NCI-H2171 (cell line): ENCODE results near the gene HS6ST2.

Experiments
- DNase-seq: peaks from one replicate; lab custom pipeline; 2025; lab: John Stamatoyannopoulos, UW

HS6ST2 gene

DNA sequence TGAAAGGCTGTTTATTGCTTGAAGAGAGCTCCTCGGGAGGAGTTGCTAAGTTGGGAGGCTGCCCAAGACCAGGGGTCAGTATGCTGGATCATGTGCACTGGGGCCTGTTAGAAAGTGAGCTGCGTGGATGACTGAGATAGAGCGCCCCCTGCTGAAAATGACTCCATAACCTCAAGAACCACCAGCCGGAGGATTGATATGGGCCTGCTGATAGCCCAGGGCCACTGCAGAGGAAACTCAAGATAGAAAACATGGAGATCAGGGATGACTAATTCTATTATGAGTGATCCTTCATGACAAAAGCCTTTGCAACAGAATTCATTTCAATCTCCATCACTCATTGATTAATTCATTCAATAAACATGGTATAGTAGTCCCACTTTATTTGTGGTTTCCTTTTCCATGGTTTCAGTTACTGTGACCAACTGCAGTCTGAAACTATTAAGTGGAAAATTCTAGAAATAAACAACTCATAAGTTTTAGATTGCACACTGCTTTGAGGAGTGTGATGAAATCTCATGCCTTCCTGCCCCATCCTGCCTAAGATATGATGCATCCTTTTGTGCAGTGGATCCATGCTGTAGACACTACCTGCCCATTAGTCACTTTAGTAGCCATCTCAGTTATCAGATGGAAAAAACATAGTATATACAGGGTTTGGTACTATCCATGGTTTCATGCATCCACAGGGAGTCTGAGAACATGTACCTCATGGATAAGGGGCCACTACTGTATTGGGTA lies 342.9 kb downstream of the HS6ST2 start:
- DNase-seq: no peak

DNA sequence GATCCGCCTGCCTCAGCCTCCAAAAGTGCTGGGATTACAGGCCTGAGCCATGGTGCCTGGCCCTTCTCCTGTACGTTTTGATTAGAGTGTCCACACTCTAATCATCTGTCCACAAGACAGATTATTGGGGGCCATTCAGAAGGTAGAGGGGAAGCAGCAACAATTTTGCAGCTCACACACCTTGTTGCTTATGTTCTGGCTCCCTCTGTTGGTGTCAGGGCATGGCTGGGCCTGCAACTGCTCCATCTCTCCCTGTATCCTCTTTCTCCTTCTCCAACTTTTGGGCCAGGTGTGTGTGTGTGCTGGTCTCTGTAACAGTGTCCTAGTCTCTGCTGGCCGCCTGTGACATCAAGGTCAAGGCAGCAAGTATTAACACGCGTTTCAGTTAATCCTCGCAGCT lies 344.1 kb downstream of the HS6ST2 start:
- DNase-seq: no peak

DNA sequence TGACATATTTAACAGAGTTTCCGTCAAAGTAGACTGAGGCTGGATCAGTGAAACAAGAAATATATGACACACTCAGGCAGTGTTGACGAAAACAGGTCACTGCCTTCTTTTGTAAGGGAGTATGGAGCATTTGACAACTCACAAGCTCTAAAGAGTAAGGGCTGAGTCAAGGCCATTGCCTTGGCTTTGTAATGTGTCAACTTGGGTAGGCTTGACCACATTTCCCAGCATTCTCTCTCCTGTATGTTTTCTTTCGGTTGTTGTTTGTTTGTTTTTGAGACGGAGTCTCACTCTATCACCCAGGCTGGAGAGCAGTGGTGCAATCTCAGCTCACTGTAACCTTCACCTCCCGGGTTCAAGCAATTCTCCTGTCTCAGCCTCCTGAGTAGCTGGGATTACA lies 344.6 kb downstream of the HS6ST2 start:
- no peak for DNase-seq

DNA sequence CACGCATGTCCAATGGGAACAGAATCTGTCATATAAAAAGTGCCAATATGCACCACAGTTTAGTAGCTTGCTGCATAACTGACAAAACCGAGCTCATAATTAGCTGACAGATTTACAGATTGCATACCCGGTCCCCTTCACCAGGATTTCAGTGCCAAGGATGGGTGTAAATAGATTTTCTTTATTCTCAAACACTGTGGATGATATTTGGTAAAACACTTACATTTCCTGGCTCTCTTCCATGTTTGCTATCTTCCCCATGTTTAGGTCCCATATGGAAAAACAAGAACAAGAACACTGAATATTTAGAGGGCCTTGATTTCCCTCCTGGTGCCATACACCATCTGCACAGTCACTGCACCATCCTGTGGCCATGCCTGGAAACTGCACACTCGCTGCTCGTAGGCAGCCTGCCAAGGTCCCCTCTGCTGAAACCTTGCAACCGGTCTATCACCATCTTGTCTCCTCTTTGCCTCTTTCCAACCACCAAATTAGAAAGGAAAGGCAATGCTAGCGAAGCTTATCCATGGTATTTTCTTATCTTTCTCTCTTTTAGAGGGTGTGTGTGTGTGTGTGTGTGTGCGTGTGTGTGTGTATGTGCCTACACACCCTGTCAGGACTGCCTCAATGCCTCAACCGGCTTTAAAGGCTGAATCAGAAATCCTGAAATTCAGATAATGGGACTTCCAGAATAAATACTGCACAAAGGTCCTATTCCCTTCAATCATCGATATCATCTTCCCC lies 345.4 kb downstream of the HS6ST2 start:
- peak; percentile 3 for DNase-seq

DNA sequence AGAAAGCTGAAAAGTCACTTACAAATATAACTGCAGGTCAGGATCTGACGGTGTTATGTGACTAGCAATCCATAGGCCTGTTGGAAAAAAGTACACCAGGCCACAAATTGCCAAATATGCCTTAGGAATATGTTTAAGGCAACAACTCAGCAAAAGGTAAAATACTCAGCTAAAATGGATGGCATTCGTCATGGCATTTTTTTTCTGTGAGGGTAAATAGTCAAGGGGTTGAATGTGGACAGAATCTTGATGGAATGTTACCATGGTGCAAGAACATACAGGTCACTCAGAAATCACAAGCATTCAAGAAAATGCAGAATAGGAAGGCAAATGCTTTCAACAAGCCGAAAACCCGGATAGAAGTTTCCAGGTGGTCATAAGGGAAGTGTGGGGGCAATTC lies 347.9 kb downstream of the HS6ST2 start:
- DNase-seq: no peak

DNA sequence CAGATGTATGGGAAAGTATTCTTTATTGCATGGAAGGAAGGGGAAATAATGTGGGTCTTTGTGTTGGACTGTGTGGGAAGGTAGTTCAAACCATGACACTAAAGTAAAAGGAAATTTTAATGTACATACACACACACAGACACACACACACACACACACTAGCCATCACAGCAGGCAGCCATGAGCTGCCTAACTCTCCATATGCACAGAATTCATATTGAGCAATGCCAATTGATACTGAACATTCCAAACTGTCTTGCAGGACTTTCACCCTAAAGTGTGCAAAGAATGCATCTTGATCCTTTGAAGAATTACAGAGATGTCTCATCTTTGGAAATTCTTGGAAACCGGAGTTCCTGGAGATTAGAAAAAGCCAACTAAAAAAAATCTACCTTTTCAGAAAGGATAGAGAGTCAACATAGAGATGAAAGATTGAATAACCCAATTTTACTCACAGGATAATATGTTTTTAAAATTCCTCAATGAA lies 349.0 kb downstream of the HS6ST2 start:
- DNase-seq: no peak

DNA sequence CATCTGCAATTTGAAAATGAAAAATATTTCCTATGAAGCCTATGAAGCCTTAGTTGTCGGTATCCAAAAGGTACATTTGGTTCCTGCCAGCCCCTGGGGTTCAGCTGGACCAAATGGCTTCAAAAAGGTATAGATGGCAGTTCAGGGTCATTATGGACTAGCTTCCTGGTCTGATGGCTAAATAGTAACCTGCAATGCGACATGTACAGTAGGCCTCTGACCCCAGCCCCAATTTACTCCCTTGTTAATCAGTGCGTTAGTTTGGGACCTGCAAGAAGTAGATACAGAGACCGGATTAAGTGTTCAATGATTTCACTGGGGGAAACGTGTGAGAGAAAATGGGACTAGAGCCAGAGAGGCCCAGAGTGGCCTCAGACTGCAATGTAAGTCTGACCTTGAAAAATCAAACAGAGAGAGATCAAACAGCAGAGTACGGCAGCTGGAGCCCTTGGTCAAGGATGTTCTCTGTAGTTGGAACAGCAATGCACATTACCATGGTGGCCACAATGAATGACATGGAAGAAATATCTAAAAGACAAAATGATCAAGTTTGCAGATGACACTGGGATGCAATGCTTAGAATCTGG lies 354.6 kb downstream of the HS6ST2 start:
- no peak for DNase-seq

DNA sequence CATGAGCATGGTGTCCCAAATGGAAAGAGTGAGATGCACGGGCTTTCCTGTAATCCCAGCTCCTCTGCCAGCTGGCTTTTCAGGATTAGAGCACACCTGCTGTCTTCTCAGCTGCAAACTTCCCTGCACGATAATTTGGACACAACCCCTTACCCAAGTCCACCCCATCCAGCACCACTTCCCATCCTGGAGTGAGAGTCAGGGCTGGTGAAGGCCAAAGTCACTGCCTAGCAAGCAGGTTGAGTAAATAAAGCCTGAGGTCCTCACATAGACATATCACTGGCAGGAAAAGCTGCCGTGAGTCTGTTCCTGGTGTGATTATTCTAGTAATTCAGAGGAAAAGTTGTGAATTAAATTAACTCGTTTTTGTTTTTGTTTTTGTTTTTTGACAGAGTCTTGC lies 355.7 kb downstream of the HS6ST2 start:
- no peak for DNase-seq

DNA sequence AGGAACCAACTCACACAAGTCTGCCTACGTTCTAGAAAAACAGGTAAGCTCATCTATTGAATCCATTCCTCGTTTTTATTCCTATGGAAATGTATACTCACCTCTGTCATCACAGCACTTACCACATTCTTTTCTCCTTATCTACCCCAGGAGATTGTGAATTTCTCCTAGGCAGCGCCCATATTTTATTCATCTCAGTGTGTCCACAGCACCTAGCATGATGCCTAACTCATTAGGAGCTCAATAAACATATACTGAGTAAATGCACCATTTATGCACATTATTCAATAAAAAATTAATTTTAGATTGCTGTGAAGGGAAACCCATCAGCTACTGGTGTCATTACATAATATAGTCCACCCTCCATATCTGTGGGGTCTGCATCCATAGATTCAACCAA lies 363.4 kb downstream of the HS6ST2 start:
- no peak for DNase-seq

DNA sequence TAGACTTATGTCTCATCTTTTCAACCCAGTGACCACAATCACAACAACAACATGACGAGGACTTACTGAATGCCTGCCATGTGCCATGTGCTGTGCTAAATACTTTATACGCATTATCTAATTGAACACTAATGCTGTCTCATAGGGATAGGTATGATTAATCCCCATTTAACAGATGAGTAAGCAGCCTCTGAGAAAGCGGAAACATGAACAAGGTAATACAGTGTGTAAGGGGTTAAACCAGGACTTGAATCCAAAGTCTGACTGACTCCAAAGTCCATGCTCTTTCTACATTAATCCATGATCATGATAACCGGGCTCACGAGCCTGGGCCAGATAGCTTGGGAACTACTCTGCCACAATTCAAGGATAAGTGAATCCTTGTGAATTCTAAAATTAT lies 364.3 kb downstream of the HS6ST2 start:
- DNase-seq: no peak

DNA sequence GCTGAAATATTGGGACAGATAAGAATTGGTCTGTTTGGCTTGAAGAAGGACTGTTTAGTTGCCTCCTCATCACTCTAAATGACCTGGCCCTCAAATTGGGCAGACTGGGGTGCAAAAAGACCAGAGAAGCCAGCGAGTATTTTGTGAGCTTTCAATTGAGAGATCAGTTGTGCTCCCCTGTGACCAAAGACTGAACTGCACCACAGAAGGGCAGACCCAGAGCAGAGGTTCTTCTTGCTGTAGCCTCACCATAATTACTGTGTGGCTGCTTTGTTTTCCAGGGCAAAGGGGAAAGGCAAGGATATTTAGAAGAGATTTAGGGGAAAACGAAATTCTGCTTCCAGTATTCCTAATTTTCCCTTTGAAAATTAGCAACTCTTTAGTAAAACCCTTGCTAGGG lies 365.5 kb downstream of the HS6ST2 start:
- DNase-seq: no peak

DNA sequence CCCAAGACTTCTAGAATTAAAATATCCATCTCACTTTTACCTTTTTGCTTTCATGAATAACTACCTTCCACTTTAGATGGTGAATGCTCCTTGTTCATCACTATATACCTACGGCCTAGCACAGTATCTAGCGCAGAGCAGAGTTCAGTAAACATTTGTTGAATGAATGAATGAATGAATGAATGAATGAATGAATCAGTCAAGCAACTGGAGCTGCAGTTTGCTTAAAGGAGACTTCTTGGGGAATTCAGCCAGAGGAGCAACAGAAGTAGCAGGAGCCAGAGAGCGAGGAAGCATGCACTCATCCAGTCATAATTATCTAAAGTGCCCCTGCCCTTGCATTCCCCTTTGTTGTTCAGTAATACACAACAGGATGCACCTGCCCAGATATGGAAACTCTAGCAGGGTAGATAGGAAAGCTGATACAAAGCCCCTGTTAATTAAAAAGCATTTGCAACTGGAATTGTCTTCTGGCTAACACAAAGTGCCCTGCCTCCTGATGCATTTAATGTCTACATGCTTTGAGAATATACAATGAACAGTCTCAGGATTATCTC lies 366.6 kb downstream of the HS6ST2 start:
- DNase-seq: peak; percentile 4

DNA sequence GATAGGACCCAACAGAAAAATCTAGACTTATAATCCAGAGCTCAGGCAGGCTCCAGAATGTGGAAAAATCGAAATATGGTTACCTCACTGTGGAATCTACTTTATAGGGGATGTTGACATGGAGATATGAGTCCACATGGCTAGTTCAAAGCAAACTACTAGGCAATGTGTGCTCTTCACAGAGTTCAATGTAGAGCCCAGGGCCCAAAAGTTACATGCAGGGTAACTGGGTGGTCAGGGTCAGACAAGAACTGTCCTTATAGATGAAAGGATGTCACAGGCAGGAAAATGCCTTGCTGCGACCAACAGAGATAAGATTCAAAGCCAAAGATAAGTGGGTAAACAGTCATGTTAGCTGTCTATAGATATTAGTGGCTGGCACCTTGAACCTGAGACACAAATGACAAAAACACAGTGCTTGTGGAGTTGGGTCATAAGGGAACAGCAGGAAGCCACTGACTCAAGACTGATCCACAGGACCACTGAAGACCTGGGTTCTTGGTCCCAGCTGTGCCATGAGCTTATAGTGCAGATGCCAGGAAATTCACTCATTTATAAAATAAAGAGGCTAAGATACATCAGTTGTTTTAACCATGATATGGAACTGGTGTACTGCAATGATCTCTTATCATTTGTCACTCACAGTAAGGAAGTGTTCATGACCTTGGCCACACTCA lies 367.9 kb downstream of the HS6ST2 start:
- no peak for DNase-seq

DNA sequence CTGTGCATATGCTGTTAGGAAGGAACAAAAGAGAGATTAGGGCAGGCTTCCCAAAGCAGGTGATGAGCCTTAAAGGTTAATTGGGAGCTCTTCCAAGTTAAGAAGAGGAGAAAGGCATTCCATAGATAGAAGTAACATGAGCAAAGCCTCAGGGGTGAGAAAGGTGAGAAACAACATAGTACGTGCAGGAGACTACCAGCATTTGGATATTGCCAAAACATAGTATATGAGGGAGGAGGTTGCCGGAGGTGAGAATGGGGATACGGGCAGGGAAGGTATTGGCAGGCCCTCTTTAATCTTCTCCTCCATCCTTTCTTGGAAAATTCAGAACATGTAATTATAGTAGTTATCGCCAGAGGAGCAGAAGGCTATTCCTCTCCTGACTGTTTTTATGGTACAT lies 373.5 kb downstream of the HS6ST2 start:
- no peak for DNase-seq

DNA sequence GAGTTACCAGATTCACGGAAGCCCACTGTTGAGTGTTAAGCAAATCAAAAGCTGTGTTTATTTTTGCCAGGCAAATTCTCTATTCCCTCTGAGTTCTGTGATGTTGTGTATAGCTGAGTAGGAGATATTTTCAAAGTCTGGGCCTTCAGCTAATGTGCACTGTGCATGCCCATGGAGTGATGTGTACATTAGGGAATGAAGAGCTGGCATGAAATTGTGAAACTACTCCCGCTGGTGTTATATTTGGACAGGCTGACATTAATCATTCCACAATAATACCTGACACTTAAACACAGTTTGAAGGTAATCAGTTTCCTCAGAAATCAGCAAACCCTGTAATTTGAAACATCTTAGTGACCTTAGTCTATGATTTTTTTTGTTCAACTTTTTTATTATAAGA lies 381.5 kb downstream of the HS6ST2 start:
- DNase-seq: no peak
